Measurements from ENCODE around the gene IFI27L2.
A peak's percentile ranks its signal among the peaks of the same experiment; 100 is the strongest.

Gene IFI27L2, protein sequence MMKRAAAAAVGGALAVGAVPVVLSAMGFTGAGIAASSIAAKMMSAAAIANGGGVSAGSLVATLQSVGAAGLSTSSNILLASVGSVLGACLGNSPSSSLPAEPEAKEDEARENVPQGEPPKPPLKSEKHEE

DNA sequence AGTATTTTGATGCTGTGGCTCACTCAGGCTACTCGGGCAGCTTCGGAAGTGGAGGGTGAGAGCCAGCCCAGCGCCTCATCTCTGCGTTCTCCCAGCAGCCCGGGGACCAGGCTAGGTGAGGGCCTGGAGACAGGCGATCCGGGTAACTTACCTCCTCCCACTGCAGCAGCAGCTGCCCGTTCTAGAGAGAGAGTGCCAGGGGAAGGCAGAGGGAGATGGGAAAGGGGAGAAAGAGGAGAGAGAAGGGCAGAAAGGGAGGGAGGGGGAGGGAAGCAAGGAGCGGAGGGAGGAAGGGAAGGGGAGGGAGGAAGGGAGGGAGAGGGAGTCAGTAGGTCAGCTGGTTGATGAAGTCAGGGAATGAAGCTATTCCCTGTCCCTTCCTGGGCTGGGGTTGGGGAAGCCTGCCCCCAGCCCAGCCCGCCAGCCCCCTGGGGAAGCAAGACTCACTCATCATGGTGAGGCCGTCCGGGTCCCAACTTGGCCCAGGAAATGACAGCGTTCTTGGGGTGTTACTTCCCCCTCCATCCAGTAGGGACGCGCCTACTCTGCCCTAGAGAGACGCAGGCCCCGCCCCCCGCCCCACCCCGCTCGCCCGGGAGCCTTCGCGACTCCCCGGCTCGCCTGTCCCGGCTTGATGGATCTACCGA lies at the start of gene IFI27L2:
Gene IFI27L2, minus strand, starts transcription at position 494 of the 647 bp plus-strand sequence. Its CDS starts 40 bp downstream, at position 454.
- peak within 1 kb of the TSS; percentile 88 for H3K4me3 ChIP-seq (replicated peaks; ENCODE audit: low read depth, low read length)
- H3K27me3 ChIP-seq (replicated peaks; ENCODE audit: control insufficient read depth, insufficient read depth, low read length): no peaks in the 10 kb centered on the region
- H3K36me3 ChIP-seq (ENCODE audit: control insufficient read depth, insufficient read depth, low read length): peaks cover 5% of the 10 kb centered on the region
- peak; percentile 80 for DNase-seq (ENCODE audit: extremely low read depth, insufficient read length)
- TF ChIP-seq, protein P1, sequence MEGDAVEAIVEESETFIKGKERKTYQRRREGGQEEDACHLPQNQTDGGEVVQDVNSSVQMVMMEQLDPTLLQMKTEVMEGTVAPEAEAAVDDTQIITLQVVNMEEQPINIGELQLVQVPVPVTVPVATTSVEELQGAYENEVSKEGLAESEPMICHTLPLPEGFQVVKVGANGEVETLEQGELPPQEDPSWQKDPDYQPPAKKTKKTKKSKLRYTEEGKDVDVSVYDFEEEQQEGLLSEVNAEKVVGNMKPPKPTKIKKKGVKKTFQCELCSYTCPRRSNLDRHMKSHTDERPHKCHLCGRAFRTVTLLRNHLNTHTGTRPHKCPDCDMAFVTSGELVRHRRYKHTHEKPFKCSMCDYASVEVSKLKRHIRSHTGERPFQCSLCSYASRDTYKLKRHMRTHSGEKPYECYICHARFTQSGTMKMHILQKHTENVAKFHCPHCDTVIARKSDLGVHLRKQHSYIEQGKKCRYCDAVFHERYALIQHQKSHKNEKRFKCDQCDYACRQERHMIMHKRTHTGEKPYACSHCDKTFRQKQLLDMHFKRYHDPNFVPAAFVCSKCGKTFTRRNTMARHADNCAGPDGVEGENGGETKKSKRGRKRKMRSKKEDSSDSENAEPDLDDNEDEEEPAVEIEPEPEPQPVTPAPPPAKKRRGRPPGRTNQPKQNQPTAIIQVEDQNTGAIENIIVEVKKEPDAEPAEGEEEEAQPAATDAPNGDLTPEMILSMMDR (IDR thresholded peaks at IDR 0.05; ENCODE audit: insufficient read depth, low read length, poor library complexity, severe bottlenecking): peak; percentile 33

DNA sequence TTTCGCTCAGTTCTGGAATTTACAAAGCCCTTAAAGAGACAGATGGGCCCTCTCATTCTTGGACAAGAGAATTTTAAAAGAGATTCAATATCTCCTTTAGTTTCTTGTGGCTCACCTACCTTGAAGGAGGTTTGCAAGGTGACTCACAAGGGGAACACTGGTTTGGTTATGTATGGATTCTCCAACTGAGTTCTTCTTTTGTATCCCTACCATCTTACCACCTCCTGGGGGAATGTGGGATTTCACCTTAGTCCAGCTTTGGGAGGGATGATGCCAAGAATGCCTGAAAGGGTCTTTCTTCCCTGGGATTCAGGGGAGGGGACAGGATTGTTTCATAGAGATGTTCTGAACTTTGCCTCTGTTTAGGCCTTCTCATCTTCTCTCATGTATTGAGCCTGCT lies 48.4 kb upstream of the IFI27L2 start:
- Histone ChIP-seq H3K27me3 (replicated peaks; ENCODE audit: control insufficient read depth, insufficient read depth, low read length) (no peaks in the 10 kb centered on the region; the same call in none of the 2 replicates), H3K4me3 (replicated peaks; ENCODE audit: low read depth, low read length) (no peak overlapping the region), H3K36me3 (ENCODE audit: control insufficient read depth, insufficient read depth, low read length) (no peaks in the 10 kb centered on the region)
- TF ChIP-seq, protein P1 (IDR thresholded peaks at IDR 0.05; ENCODE audit: insufficient read depth, low read length, poor library complexity, severe bottlenecking): no peak
- DNase-seq (ENCODE audit: extremely low read depth, insufficient read length): no peak

DNA sequence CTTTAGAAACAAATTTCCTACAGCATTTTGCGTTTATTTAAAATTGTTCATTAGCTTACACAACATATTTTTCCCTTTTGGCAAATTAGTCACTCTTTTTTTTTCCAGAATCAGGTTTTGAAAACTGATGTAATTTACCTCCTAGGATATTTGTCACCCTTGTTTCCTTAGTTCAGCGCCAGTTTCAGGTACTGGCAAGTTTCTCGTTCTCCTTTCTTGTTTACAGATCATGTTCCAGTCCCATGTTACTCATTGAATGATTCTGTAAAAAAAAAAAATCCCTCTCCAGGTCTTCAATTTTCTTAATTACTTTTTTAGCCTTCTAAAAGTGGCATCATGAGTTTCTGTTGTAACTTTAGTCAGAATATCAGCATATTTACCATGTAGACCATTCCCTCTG lies 47.4 kb upstream of the IFI27L2 start:
- H3K27me3 ChIP-seq (replicated peaks; ENCODE audit: control insufficient read depth, insufficient read depth, low read length): no peaks in the 10 kb centered on the region; the same call in none of the 2 replicates
- TF ChIP-seq, protein P1 (IDR thresholded peaks at IDR 0.05; ENCODE audit: insufficient read depth, low read length, poor library complexity, severe bottlenecking): no peak
- H3K36me3 ChIP-seq (ENCODE audit: control insufficient read depth, insufficient read depth, low read length): no peaks in the 10 kb centered on the region
- no peak for DNase-seq (ENCODE audit: extremely low read depth, insufficient read length)
- no peak overlapping the region for H3K4me3 ChIP-seq (replicated peaks; ENCODE audit: low read depth, low read length)

DNA sequence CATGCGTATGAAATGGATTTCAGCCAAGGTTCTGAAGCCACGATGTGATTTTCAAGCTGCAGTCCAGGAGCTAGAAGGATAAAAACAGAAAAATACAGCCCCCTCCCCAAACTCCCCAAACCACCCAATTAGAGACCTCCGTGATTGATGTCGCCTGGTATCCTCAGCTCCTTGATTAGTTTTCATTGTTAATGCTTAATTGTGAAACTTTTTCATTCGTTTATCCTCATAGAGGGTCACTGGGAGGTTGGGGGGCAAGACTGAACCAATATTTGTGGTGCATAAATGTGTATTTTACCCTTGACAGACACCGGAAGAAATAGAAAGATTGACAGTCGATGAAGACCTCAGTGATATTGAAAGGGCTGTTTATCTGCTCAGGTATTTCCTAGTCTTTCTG lies 46.3 kb upstream of the IFI27L2 start:
- no peak for DNase-seq (ENCODE audit: extremely low read depth, insufficient read length)
- Histone ChIP-seq H3K36me3 (ENCODE audit: control insufficient read depth, insufficient read depth, low read length) (no peaks in the 10 kb centered on the region), H3K4me3 (replicated peaks; ENCODE audit: low read depth, low read length) (no peak overlapping the region), H3K27me3 (replicated peaks; ENCODE audit: control insufficient read depth, insufficient read depth, low read length) (no peaks in the 10 kb centered on the region; the same call in none of the 2 replicates)
- TF ChIP-seq, protein P1 (IDR thresholded peaks at IDR 0.05; ENCODE audit: insufficient read depth, low read length, poor library complexity, severe bottlenecking): no peak

DNA sequence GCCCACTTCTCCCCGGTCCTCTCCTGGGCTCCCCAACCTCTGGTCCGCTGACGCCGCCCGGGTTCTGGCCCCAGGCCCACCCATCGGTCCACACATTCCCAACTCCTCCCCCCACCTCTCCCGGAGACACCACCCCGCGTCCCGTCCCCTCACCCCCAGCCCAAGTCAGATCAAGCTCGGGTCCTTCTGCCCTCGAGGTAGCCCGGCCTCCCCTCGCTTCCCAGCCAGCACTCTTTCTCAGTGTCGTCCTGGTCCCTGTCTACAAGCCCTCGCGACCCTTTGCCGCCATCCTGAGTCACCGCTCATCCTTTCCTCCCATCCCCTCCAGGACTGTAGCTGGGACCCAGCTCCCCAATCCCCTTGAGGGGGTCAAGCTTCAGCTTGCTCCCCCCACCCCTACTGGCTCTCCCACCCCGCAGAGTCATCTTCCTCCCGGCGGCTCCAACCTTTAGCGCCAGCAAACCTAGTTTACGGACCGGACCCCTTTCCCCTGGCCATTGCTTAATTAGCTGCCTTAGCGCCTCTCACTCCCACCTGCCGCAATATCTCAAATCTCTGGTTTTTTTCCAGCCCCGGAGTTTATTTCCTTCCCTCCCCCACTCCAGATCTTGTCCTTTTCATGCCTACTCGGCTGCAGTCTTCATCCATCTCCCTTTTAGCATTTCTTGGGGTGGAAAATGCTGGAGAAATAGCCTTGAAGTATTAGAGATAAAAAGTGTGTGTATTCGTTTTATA lies 45.8 kb upstream of the IFI27L2 start:
- peak; percentile 9 for DNase-seq (ENCODE audit: extremely low read depth, insufficient read length)
- Histone ChIP-seq H3K36me3 (ENCODE audit: control insufficient read depth, insufficient read depth, low read length) (no peaks in the 10 kb centered on the region), H3K27me3 (replicated peaks; ENCODE audit: control insufficient read depth, insufficient read depth, low read length) (no peaks in the 10 kb centered on the region; the same call in none of the 2 replicates), H3K4me3 (replicated peaks; ENCODE audit: low read depth, low read length) (peak overlapping the region; percentile 54)
- TF ChIP-seq, protein P1 (IDR thresholded peaks at IDR 0.05; ENCODE audit: insufficient read depth, low read length, poor library complexity, severe bottlenecking): no peak

Data from GM06990 (cell line).